Neural cell (in vitro differentiated cells): Measurements from ENCODE around the gene ELOA.

Experiments
- CTCF ChIP-seq: fragments of 450-650 bp; IDR thresholded peaks from 2 replicates; pipeline ENCODE4 v1.5.1; 2014; ENCODE audit warnings: antibody characterized with exemption, mild to moderate bottlenecking, moderate library complexity; ENCODE audit not compliant: poor library complexity, severe bottlenecking
- EP300 ChIP-seq: fragments of 450-650 bp; conservative IDR thresholded peaks from 2 replicates; pipeline ENCODE4 v1.6.1; 2014; ENCODE audit warnings: antibody characterized with exemption, mild to moderate bottlenecking, moderate library complexity; ENCODE audit not compliant: poor library complexity, severe bottlenecking
- EZH2 ChIP-seq: fragments of 200-600, 300-800 bp; shearing (Covaris generic), sonication (generic); IDR thresholded peaks from 2 replicates; pipeline ENCODE4 v1.6.1; 2014; ENCODE audit warnings: antibody characterized with exemption, low read length, borderline replicate concordance, mild to moderate bottlenecking; ENCODE audit not compliant: insufficient read depth, poor library complexity, severe bottlenecking
- POLR2AphosphoS5 ChIP-seq: IDR thresholded peaks from 2 replicates; pipeline ENCODE4 v1.6.1; 2012
- RAD21 ChIP-seq: fragments of 450-650 bp; conservative IDR thresholded peaks from 2 replicates; pipeline ENCODE4 v1.6.1; 2014; ENCODE audit warnings: antibody characterized with exemption, mild to moderate bottlenecking, moderate library complexity
- SMC3 ChIP-seq: fragments of 450-650 bp; conservative IDR thresholded peaks from 2 replicates; pipeline ENCODE4 v1.6.1; 2014; ENCODE audit warnings: antibody characterized with exemption, mild to moderate bottlenecking, moderate library complexity; ENCODE audit not compliant: poor library complexity
- TAF1 ChIP-seq: IDR thresholded peaks from 2 replicates; pipeline ENCODE4 v1.6.1; 2012; ENCODE audit warnings: low read depth
- TF ChIP-seq, protein P1 (sequence below): IDR thresholded peaks from 2 replicates; pipeline ENCODE4 v1.6.1; 2012; ENCODE audit warnings: borderline replicate concordance

GRCh38 chr1:23805025-23805424 is 61.8 kb downstream of the ELOA start:
- TF ChIP-seq CTCF = no peak
- TF ChIP-seq, protein P1, sequence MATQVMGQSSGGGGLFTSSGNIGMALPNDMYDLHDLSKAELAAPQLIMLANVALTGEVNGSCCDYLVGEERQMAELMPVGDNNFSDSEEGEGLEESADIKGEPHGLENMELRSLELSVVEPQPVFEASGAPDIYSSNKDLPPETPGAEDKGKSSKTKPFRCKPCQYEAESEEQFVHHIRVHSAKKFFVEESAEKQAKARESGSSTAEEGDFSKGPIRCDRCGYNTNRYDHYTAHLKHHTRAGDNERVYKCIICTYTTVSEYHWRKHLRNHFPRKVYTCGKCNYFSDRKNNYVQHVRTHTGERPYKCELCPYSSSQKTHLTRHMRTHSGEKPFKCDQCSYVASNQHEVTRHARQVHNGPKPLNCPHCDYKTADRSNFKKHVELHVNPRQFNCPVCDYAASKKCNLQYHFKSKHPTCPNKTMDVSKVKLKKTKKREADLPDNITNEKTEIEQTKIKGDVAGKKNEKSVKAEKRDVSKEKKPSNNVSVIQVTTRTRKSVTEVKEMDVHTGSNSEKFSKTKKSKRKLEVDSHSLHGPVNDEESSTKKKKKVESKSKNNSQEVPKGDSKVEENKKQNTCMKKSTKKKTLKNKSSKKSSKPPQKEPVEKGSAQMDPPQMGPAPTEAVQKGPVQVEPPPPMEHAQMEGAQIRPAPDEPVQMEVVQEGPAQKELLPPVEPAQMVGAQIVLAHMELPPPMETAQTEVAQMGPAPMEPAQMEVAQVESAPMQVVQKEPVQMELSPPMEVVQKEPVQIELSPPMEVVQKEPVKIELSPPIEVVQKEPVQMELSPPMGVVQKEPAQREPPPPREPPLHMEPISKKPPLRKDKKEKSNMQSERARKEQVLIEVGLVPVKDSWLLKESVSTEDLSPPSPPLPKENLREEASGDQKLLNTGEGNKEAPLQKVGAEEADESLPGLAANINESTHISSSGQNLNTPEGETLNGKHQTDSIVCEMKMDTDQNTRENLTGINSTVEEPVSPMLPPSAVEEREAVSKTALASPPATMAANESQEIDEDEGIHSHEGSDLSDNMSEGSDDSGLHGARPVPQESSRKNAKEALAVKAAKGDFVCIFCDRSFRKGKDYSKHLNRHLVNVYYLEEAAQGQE = no peak
- TF ChIP-seq POLR2AphosphoS5 = no peak
- TF ChIP-seq EZH2 = no peak
- no peak for TF ChIP-seq TAF1
- TF ChIP-seq EP300 = no peak
- TF ChIP-seq SMC3 = no peak
- TF ChIP-seq RAD21 = no peak
